ENCODE results near the gene GPR32.

Gene GPR32

DNA sequence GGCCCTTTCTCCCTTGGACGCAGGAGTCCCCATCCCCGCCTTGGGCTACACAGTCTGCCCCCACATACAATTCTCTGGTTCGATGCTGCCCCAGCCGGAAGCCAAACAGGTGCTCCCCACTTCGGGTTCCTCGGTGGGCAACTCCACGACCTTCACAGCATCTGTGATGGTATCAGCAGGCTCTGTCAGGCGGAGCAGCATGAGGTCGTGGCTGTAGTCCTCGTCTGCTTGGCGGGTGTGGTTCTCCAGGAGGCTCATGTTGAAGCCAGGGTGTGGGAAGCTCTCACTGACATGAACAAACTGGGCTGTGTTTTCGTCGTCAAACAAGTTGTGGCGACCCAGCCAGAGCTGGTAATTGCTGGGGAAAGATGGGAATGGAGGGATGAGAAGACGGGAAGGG lies 49.8 kb downstream of the GPR32 start:
- Histone ChIP-seq H3K36me3 (ENCODE audit: control insufficient read depth, insufficient read depth, low read length) (no peaks in the 10 kb centered on the region), H3K9me3 (ENCODE audit: control insufficient read depth, low read length) (no peaks in the 10 kb centered on the region), H3K4me3 (ENCODE audit: extremely low read depth, insufficient read depth, low read length, poor library complexity, severe bottlenecking) (no peak overlapping the region), H3K27ac (ENCODE audit: low read depth, low read length, severe bottlenecking) (no peak overlapping the region), H3K4me1 (ENCODE audit: control insufficient read depth, insufficient read depth, low read length, poor library complexity, severe bottlenecking) (no peaks in the 10 kb centered on the region)
- 30 to 33% methylated on average over 13 to 15 of the region's 15 CpGs for WGBS, 2 experiments (ENCODE audit: insufficient coverage in 2 of 2)

DNA sequence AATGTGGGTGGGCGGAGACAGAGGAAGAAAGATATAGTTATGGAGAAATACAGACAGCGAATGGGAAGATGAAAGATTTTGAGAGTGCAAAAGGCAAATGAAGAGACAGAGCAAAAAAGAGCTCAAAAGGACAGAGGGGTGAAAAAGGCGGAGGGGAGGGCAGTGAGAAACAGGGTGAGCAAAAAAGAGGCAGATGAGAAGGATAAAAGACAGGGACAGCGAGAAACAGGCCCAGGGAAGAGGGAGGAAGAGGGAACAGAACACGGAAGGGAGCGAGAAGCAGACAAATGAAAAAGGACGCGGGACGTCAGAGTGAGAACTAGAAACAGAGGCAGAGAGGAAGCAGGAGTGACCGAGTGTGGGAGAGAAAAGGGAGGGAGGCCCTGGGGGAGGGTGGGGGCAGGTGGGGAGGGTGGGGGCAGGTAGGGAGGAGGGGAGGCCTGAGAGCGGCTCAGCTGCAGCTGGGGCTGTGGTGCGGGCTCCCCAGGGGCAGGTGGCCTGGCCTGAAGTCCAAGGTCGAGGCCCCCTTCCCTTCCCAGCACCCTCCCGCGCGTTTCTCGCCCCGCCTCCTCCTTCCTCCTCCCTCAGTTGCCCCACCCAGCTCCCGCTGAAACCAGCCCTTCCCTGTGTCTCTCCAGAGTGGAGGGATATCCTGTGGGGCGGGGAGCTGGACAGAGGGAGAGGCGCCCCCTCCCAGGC lies 50.4 kb downstream of the GPR32 start:
- Histone ChIP-seq H3K4me3 (ENCODE audit: extremely low read depth, insufficient read depth, low read length, poor library complexity, severe bottlenecking) (no peak overlapping the region), H3K9me3 (ENCODE audit: control insufficient read depth, low read length) (no peaks in the 10 kb centered on the region), H3K27ac (ENCODE audit: low read depth, low read length, severe bottlenecking) (no peak overlapping the region), H3K36me3 (ENCODE audit: control insufficient read depth, insufficient read depth, low read length) (no peaks in the 10 kb centered on the region), H3K4me1 (ENCODE audit: control insufficient read depth, insufficient read depth, low read length, poor library complexity, severe bottlenecking) (no peaks in the 10 kb centered on the region)
- WGBS, 2 experiments (ENCODE audit: insufficient coverage in 2 of 2): 21 to 38% methylated on average over 5 to 14 of the region's 21 CpGs

DNA sequence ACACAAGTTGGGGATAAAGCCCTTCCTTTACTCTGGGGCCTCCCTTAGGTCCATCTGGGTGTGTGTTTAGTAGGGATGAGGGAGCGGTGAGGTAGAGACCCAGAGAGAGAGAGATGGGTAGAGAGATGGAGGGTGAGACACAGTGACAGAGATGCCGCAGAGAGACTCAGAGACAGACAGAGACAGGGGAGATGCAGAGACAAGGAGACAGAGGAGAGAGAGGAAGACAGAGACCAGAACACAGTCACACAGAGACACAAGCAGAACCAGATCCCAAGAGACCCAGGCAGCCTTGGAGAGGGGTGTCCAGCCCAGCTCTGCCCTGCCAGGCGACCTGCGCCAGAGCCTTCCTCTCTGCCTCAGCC lies 51.0 kb downstream of the GPR32 start:
- 89 to 100% methylated on average over 3 to 4 of the region's 4 CpGs for WGBS, 2 experiments (ENCODE audit: insufficient coverage in 2 of 2)
- no peak overlapping the region for H3K27ac ChIP-seq (ENCODE audit: low read depth, low read length, severe bottlenecking)
- H3K4me3 ChIP-seq (ENCODE audit: extremely low read depth, insufficient read depth, low read length, poor library complexity, severe bottlenecking): no peak overlapping the region
- no peaks in the 10 kb centered on the region for H3K9me3 ChIP-seq (ENCODE audit: control insufficient read depth, low read length)
- H3K4me1 ChIP-seq (ENCODE audit: control insufficient read depth, insufficient read depth, low read length, poor library complexity, severe bottlenecking): no peaks in the 10 kb centered on the region
- no peaks in the 10 kb centered on the region for H3K36me3 ChIP-seq (ENCODE audit: control insufficient read depth, insufficient read depth, low read length)

Measured in mesodermal cell (in vitro differentiated cells).